WI38 (cell line): ENCODE measurements around the gene ACTL8.

ENCODE experiments used
- H3K4me3 ChIP-seq: 2 replicates; pipeline ENCODE4 v1.5.1; 2011; ENCODE audit warnings: low read depth, mild to moderate bottlenecking, control low read depth, low read length
- TF ChIP-seq, protein P1 (sequence below): IDR thresholded peaks from 2 replicates; pipeline ENCODE4 v1.5.1; 2012; ENCODE audit warnings: low read depth, mild to moderate bottlenecking, control low read depth, low read length

The ACTL8 gene

DNA sequence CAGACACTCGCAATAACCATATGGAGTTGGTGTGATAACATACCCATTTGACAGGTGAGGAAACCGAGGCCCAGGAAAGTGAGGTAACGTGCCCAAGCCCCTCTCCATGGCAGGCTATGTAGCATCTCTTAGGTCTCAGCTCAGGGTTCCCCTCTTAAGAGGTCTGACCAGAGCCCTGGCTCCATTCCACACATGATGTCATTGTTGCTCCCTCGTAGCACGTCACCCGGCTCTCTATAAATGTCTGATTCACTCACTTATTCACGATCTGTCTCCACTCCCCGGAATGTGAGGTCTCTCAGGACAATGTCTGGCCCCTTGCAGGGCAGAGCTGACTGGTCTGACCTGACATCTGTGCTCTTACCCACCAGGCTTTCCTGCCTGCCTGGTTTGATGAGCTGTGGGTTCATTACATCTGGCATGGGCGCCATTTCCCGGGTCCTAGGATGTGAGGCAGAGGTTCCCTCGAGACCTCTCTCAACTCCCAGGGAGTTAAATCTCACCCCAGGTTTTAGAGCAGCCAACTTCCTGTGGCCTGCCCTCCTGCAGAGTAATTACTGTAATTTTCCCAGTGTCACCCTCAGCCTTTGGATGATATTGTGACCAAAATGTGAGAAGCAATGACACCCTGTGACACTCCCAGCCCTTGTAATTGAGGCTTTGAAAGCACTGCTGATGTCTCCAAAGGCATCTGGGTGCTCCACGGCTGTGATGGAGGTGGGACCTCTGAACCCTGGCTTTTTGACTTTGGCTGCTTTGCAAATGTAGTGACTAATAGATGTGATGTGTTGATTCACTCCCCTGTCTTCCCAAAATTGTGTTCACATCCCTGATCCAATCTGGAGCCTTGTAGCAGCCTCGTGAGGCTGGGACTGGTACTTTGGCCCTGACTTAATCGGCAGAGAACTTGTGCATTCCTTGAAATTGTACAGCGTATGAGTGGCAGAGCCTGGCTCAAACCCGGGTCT is 10.6 kb downstream of the ACTL8 start:
- TF ChIP-seq, protein P1, sequence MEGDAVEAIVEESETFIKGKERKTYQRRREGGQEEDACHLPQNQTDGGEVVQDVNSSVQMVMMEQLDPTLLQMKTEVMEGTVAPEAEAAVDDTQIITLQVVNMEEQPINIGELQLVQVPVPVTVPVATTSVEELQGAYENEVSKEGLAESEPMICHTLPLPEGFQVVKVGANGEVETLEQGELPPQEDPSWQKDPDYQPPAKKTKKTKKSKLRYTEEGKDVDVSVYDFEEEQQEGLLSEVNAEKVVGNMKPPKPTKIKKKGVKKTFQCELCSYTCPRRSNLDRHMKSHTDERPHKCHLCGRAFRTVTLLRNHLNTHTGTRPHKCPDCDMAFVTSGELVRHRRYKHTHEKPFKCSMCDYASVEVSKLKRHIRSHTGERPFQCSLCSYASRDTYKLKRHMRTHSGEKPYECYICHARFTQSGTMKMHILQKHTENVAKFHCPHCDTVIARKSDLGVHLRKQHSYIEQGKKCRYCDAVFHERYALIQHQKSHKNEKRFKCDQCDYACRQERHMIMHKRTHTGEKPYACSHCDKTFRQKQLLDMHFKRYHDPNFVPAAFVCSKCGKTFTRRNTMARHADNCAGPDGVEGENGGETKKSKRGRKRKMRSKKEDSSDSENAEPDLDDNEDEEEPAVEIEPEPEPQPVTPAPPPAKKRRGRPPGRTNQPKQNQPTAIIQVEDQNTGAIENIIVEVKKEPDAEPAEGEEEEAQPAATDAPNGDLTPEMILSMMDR = no peak
- H3K4me3 ChIP-seq = no peak overlapping the region

DNA sequence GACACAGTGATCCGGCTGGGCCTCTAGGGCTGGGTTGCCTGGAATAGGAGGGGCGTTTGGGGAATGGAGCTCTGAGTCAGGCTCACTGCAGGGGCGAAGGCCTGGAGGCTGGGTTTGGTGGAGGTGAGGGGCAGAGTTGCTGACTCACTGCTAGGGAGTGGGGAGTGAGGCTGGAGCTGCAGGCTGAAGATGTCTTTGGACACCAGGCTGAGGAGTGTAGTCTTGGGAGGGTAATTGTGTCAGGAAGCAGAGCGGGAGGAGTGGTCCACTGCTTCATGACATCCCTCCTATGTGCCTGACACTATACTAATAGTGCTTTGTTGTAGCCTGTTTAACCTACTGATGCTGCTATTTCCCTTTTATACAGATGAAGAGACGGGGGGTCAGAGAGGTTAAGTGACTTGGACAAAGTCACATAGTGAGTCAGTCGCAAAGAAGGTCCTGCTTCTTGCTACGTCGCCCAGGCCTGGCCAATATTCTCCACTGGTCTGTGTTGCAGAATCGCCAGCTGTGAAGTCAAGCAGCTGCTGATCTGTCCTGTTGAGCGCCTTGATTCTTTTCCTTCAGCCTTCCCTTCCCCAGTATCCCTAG is 13.6 kb downstream of the ACTL8 start:
- TF ChIP-seq, protein P1 = no peak

GRCh38 chr1:17770983-17771382 is 15.8 kb downstream of the ACTL8 start:
- H3K4me3 ChIP-seq = no peak overlapping the region
- TF ChIP-seq, protein P1 = no peak

More for the DNA sequence above, 13.6 kb downstream of the ACTL8 start:
- H3K4me3 ChIP-seq = no peak overlapping the region

DNA sequence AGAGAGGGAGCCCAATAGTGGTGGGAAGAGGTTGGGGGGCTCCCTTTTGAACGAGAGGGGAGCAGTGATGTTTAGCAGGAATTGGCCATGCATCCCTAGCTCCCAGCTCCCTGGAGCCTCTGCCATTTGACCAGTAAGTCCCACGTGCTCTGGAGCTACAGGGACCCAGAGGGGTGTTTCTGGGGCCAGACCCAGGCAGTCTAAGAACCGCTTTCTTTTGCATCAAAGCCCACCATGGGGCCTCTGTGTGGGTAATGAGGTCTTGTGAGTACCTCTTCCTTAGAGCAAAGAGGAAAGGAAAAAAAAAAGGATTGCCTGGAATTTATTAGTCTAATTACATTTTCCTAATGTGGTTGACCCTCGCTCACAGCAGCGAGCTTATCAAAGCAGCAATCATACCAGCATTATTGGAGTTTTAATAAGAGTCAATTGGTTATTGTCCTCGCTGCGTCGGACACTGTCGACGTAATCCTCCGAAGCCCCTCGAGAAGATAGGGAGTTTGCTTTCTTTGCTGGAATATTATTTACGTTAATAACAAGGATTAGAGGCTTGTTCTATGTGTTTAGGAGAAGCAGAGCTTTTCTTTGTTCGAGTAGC is 17.6 kb downstream of the ACTL8 start:
- H3K4me3 ChIP-seq = no peak overlapping the region
- TF ChIP-seq, protein P1 = no peak

DNA sequence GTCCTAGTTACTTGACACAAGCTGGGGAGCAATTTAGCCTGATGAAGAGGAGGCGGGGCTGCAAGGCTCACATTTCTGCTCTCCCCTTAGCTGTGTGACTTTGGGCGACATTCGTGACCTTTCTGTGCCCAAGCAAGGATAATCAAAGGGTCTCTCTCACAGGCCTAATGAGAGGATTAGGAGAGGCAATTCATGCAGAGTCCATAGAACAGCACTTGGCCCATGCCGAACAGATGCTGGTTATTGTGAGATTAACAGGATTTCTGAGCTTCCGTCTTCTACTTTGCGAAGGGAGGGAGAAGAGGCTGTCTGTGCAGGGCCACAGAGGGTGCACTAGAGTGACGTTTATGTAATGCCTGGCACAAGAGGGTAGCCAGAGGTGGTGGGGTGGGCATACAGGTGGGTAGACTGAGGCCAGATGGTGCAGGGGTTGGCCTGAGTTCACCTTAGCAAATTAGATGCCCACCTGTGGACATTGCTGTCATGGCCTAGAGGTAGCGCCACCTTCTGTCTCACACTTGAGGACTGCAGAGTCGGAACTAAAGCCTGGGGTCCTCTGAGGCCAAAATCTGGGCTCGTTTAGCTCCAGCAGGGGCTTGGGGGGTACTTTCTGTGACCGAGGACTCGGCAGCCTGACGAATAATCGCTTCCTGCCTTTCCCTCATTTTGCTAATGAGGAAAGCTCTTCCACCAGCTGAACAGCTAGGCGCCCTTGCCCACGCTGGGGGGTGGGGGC is 18.6 kb downstream of the ACTL8 start:
- H3K4me3 ChIP-seq = no peak overlapping the region
- TF ChIP-seq, protein P1 = no peak

DNA sequence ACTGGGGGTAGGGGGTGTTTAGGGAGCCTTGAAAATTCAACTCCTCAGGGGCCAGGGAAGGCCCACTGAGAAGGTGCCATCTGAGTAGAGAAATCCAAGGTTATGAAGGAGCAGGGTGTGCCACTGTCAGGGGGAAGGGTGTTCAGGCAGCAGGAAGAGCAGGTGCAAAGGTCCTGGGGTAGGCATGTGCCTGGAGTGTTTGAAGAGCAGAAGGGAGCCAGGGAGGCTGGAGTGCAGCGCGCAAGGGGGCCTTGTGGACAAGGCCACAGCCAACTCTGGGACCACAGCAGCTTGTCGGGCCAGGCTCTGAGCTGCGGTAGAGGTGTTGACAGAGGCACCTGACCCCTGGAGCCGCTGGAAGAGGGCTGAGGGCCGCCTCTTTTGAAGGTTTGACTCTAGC is 19.3 kb downstream of the ACTL8 start:
- no peak overlapping the region for H3K4me3 ChIP-seq
- TF ChIP-seq, protein P1 = no peak
